HG03108 (cell line): ENCODE data around the gene SCUBE2.
"Not testable (repeated sequence)": the region's sequence is repeated elsewhere in the genome, so short reads cannot be mapped to it uniquely, and the experiment has no call there.

Source experiments
- ATAC-seq: cut with Tn5 transposase; IDR thresholded peaks from one replicate; pipeline ENCODE4 v1.9.1; 2021; ENCODE audit warnings: moderate library complexity; ENCODE audit not compliant: unreplicated experiment

Gene SCUBE2

DNA sequence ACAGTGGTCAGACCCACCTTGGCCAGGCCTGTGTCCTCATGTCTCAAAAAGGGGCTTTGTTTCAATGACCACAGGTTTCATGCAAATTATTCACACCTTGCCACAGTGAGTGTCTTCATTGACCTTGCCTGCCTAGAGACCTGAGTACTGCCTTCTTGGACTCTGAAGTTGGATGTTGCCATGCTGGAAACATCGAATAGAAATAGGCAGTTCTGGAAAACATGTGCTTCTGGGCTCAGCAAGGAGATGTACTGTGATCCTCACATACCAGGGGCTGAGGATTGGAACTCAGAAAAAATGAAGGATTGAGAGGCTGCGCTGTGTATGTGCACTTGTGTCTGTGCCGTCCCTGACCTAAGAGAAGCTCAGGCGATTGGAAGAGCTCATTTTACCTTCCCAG lies 78.0 kb downstream of the SCUBE2 start:
- no peak for ATAC-seq

DNA sequence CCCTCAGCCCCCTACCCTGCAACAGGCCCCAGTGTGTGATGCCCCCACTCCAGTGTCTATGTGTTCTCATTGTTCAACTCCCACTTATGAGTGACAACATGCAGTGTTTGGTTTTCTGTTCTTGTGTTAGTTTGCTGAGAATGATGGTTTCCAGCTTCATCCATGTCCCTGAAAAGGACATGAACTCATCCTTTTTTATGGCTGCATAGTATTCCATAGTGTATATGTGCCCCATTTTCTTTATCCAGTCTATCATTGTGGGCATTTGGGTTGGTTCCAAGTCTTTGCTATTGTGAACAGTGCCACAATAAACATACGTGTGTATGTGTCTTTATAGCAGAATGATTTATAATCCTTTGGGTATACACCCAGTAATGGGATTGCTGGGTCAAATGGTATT lies 81.9 kb downstream of the SCUBE2 start:
- ATAC-seq: not testable (repeated sequence)

DNA sequence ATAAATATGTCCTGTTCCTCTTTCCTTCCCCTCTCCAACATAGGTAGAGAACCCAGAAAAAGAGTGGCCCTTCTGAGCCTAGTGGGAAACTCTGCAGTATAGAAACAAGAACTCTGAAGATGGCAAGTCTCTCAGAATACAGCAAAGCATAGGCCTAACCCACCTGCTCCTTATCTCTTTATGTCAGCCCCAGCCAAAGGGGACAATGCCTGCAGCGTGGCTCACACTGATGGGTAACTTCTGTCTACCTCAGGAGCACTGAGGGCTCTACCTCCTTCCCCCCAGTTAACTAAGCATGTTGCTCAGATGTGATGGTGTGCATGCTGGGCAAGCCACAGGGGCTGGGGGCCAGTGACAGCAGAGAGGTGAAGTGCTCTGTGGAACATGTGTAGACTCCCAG lies 82.7 kb downstream of the SCUBE2 start:
- no peak for ATAC-seq

DNA sequence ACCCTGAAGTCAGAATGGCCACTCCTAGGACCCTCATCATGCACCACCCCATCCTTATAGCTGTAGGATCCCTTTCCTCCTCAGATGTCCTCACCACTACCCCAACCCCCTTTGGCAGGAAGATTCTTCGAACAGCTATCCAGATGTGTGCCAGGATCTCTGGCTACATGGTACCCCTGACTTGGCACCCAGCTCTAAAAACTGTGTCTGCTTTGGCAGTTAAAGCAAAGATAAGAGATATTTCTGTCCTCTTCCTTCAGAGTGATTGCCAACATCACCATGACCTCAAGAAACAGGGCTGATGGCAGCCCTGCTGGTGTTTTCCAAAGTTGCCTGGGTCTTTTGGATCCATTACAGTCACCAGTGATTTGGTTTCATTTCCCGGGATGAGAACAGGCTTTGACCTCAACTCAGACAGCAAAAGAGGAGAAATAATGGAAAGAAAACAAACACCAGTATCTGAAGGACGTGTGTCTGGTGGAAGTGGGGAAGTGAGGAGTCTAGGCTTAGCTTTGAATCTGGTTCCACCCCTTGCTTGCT lies 83.3 kb downstream of the SCUBE2 start:
- ATAC-seq: no peak

DNA sequence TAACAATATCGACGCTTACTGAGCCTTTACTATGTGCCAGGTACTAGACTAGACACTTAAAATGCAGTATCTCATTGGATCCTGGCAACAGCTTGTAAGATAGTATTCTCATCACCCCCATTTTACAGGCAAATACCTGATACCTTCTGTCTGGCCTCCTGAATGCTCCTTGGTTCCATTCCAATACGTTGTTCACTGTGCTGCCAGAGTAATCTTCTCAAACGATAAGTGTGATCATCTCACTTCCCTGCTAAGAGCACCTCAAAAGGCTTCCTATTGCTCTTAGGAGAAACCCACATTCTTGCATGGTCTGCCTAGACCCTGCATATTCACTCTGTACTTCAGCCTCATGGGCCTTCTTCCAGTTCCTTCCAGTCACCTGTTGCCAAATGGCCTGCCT lies 86.3 kb downstream of the SCUBE2 start:
- no peak for ATAC-seq

DNA sequence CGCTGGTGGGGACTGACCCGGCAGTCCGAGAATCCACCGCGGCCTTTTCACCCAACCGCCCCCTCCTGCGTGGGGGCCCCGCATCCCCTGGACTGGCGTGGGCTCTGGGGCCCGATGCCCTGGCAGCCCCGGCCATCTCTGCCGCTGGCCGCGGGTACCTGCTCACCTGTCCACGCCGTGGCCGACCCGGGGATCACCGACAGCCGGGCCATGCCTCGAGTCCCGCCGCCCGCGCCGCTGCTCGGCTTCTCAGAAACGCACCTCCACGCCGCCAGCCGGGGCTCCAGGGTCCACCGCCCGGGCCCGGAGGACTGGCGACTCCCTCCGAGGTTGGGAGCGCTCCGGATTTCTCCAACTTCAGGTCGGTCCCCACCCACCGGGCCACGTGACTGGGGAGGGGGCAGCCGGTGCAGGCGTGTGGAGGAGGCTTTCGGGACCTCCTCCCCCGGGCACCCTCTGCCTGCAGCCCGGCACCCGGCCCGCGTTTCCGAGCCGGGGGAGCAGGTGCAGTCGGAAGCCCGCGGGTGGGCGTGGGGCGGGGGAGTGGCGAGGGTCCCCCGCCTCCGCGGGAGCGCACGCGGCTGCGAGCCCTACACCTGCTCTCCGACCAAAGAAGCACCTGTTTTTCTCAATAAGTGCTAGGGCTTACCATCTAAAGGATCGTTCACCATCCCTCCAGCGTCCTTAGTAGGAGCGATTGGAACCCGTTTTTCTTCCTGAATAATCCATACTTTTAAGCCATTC lies 87.0 kb downstream of the SCUBE2 start:
- ATAC-seq: no peak

DNA sequence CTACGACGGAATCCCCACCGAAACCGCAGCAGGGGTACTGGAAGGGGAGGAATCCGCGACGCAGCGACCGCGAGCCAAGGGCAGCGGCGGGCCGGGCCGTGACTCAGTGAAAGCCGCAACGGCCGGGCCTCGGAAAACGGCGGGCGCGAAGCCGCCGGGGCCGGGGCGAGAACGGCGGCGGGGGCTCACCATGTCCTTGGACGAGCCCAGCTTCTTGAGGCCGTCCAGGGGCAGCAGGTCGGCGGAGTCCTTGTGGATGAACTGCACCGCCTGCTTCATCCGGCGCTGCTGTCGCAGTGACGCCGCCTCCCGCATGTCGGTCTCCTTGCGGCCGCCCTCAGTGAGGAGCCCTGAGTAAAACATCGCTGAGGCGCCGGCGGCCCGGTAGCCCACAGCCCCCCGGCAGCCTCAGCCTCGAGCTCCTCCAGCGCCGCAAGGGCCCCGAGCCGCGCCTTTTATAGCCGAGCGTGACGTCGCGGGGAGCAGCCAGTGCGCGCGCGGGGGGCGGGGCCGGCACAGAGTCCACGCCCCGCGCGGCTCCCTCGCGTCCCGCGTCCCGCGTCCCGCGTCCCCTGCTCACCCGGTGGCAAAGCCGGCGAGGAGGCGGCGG lies 87.7 kb downstream of the SCUBE2 start, which contains the start of gene NRIP3:
NRIP3 (minus strand) TSS at position 429 of the 610 bp plus-strand sequence; CDS start at position 363, 66 bp downstream.
- ATAC-seq: peak; percentile 45

DNA sequence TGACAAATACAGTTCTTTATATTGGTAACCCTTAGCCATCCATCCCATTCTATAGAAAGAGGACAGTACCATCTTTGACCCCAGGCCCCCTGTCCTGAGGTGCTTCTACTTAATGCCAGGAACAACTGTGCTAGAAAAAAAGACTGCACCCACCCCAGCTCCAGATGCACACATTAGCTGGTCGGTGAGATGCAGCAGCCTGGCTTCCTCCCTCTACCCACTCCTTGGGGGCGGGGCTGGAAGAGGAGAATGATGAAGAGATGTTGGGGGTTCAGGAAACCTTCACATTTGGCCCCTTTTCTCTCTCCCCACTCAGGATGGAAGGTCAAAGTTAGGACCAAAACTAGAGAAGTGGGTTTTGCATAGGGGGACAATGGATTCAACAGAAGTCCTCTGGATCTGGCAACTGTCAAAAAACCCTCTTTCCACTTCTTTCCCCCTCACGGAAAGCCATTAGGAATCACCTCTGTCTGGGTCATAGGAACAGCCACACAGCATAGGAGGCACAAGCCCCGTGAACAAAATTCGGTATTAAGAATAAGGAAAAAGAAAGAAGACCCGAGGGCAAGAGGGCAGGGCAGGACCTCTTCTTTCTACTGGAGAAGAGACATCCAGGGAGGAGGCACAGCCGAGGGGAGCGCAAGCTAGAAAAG lies 88.4 kb downstream of the SCUBE2 start:
- no peak for ATAC-seq

DNA sequence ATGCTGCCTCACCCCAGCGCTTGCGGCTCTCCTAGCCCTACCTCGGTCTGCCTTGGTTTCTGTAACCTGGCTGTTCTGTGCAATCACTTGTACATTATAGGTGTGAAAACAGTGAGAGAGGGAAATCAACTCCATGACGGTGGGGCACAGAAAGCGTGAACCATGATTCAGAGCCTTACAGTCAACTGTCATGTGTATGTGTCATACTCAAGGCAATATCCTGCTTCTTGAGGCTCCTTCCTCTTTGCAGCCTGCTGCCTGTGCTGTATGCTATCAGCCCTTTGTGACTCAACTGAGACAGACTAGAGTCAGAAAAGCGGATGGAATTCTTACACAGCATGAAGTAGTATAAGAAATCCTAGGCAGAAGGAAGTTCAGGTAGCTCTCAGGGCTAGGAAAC lies 89.7 kb downstream of the SCUBE2 start:
- ATAC-seq: no peak

DNA sequence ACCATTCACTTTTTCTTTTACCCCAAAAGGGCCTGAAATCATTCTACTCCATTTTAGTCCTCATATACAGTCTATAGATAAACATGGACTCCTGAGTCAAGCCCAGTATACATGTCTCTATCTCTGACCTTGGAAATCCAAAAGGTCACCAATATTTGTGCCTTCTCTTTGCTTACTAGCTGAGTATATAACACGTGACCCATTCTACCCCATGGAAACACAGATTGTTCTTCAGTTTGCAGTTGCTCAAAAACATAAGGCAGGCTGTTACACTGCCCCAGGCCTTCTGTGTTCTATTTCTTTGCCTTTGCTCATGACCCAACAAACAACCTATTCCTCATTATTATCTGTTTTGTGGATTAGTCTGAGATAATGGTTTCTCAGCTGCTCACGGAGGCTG lies 93.4 kb downstream of the SCUBE2 start:
- no peak for ATAC-seq

DNA sequence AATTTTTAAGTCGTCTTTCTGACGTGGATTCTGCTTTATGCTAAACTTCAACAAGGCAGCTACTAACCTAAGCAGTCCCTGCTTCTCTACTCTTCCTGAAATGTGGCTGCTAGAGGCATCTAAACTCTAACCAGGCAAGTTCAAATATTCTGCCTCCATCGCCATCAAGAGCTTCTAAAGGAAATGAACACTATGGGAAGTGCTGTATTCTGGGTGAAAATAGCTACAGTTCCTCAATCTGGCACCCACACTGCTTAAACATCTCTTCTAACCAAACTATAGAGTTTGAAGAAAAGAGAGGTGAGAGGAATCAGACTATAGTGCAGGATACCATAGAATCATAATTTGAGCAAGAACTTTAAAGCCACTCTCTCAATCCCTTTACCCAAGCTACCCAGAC lies 93.9 kb downstream of the SCUBE2 start:
- no peak for ATAC-seq

DNA sequence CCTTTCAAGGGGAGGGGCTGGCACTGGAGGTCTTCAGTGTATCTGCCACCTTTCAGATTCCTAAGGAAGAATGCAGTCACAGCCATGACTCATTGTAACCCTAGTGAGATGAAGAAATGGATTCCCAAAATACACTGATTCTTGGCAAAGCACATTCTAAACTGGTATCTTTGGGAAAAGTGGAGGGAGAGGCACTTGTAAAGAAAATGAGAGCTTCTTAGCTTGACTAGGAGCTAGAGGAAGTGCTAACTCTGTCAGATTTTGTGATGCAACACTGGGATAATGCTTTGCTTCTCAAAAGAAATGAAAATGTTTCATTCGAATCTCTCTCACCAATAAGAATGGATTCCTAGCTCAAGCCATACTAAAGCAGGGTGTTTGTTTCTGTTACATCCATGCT lies 101.9 kb downstream of the SCUBE2 start:
- no peak for ATAC-seq

DNA sequence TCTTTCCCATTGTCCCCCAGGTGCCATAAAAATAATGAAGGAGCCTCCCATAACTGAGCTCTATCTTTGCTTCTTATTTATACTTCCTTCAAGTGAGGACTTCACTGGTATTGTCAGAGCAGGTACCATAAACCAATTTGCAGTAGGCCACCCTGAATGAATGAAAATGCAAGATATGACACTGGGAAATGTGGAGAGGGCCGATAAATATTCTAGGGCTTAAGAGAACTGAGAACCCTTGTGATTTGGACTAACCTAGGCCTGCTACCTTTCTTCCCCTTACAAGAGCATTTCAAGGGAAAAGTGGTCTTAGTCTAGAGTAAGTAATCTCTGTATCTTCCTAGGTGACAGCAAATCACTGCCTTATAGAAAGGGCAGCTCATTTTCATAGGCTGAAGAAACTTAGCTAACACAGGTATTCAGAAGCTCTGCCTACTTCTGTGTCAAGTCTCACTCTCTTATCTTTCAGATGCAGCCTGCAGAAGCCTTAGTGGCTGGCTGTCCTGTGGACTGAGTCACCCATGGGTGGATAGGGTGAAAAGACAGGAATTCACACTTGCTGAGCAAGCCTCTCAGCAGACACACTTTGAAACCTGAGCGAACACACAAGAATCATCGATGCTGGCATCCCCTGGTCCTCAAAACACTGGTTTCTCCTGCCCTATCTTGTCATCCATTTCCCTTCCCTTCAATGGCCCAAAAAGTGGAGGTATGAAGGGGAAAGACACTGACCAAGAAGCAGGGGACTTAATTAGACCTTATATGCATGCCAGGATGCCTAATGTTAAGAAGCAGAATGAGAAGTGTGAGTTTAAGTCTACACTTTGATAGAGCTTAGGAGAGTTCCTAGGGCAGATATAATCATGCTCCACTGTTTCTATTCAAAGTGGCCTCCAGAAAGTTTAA lies 102.8 kb downstream of the SCUBE2 start:
- ATAC-seq: no peak

DNA sequence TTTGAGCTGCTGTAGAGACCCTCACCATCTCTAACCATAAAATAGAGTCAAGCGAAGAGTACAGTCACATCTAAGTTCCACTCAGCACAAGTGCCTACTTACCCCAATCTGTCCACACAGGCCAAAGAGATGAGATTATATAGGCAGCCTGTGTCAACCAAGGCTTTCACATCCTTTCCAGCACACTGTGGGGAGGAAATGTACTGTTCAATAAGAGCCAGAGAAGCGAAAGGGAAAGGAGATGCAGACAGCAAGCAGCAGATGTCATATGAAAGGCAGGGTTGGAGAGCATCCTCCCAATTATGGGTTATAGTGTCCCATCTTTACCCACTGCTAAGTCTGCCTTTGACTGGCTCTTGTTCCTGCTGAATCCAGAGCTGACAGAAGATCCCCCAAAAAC lies 104.0 kb downstream of the SCUBE2 start:
- ATAC-seq: no peak

DNA sequence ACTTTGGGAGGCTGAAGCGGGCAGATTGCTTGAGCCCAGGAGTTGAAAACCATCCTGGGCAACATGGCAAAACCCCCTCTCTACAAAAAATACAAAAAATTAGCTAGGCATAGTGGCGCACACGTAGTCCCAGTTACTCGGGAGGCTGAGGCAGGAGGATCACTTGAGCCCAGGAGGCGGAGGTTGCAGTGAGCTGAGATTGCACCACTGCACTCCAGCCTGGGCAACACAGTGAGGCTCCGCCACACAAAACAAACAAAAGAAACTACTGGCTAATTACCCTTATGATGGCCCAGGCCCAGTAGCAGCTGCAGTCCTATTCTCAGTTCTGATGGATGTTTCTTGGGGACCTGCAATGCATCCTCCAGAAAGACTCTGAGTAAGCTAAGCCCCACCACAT lies 104.6 kb downstream of the SCUBE2 start:
- not testable (repeated sequence) for ATAC-seq

DNA sequence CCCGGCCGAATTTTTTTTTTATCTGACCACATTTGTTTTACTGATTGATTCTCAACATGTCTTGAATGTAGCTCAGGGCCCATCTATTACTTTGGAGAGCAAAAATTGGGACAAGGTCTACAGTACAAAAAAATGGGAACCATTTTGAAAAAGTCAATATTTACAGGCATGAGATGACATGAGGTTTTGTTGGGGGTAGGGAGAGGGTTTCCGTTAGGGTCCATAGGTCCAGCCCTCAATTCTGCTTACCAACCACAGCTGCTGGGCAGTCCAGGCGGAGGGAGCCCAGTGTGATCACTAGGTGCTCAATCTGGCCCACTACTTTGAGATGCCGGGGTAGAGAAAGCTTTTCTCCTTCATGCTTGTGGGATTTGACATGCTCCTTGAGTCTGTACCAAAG lies 105.9 kb downstream of the SCUBE2 start:
- ATAC-seq: no peak

DNA sequence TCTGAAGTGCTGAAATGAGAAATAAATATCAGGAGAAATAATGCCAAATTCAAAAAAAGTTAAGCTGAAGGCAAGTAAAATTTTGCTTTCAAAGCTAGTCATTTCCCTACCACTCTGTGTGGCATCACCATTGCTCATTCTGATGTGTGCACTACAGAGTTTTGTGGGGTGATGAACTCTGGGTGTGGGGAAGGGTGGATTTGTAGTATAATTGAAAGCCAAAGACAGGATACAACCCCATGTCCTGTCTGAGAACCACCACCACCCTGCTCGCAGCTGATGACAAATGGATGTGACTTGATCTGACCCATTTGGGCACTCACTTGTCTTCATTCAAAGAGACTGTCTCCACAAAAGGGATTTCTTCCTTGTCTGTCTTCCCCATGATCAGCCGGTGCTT lies 107.8 kb downstream of the SCUBE2 start:
- no peak for ATAC-seq

DNA sequence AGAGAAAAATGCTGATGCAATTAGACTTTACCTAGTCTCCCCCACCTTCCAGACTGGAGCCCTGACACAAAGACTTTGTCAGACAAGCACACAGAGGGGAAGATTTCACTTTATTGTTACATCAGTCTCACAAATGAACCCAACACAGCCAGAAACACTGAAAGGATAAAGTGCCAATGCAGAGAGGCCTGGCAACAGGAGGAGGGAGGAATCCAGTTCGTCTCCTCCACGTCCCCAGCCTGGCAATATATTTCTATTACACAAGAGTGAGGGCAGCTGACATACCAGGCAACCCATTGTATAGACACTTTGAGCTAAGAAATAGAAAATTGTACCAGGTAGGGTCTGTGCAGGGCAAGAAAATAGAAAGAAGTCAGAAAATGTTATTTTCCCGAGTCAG lies 110.9 kb downstream of the SCUBE2 start:
- ATAC-seq: no peak

DNA sequence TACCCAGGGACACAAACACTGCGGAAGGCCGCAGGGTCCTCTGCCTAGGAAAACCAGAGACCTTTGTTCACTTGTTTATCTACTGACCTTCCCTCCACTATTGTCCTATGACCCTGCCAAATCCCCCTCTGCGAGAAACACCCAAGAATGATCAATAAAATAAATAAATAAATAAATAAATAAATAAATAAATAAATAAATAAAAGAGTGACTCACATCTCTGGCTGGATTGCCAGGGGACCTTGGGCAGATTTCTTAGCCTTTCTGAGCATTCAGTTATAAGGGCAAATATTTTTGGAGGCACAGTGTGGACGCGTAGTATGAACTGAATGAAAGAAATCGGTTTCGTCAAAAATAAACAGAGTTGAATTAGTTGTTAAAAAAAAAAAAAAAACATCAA lies 112.0 kb downstream of the SCUBE2 start:
- not testable (repeated sequence) for ATAC-seq

DNA sequence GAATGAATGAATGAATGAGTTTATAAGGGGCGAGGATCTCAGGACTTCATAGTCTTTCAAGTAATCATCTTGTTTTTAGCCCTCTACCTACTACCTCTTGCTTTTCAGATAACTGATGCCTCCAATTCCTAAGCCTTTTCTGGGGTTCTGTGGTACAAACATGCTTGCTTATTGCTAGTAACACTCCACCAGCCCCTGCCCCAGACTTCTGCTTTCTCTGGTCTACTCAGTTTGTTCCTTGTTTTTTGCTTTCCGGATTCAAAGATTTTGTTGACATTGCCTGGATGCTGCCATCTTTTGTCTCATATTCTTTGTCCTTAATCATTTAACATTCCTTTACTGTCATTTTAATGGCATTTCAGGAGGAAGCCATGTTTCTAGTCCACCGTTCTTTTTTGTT lies 118.3 kb downstream of the SCUBE2 start:
- no peak for ATAC-seq

DNA sequence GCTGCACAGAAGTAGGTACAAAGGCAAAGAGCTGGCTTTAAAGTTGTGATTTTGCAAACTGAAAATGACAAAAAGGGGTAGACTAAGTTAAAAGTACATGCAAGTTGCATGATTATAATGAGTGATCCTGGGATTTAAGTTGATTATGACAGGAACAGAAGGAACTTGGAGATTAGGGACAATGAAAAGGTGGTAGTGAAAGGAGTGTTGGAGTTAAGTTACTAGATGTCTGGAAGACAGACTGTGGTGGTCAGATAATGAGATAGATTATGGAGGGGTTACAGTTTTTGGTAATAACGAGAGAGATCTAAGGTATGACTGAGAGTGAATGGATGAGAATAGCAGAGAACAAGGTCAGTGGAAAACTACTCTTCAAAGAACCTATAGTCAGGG lies 119.5 kb downstream of the SCUBE2 start:
- ATAC-seq: no peak
